ENCODE data around the gene MPHOSPH8.
"Not testable (repeated sequence)": the region's sequence is repeated elsewhere in the genome, so short reads cannot be mapped to it uniquely, and the experiment has no call there.

MPHOSPH8 gene

GRCh38 chr13:19624265-19624664 lies 9.2 kb upstream of the MPHOSPH8 start:
- DNase-seq (ENCODE audit: low read depth in 4 of 4, low spot score in 1 of 4): no peak

- no peak for DNase-seq (ENCODE audit: low read depth in 4 of 4, low spot score in 1 of 4)
Observed at GRCh38 chr13:19632915-19633478, 462 bp upstream of the MPHOSPH8 start.

- DNase-seq (ENCODE audit: low read depth in 4 of 4, low spot score in 1 of 4): no peak
Observed at GRCh38 chr13:19634256-19634740, 839 bp downstream of the MPHOSPH8 start.

- DNase-seq (ENCODE audit: low read depth in 4 of 4, low spot score in 1 of 4): not testable (repeated sequence)
Observed at GRCh38 chr13:19635926-19636325, 2.5 kb downstream of the MPHOSPH8 start.

- DNase-seq (ENCODE audit: low read depth in 4 of 4, low spot score in 1 of 4): no peak
Observed at GRCh38 chr13:19643652-19644051, 10.2 kb downstream of the MPHOSPH8 start.

GRCh38 chr13:19645000-19645399 lies 11.5 kb downstream of the MPHOSPH8 start:
- no peak for DNase-seq (ENCODE audit: low read depth in 4 of 4, low spot score in 1 of 4)

- no peak for DNase-seq (ENCODE audit: low read depth in 4 of 4, low spot score in 1 of 4)
Observed at GRCh38 chr13:19646063-19646462, 12.6 kb downstream of the MPHOSPH8 start.

- no peak for DNase-seq (ENCODE audit: low read depth in 4 of 4, low spot score in 1 of 4)
Observed at GRCh38 chr13:19650742-19651141, 17.3 kb downstream of the MPHOSPH8 start.

- no peak for DNase-seq (ENCODE audit: low read depth in 4 of 4, low spot score in 1 of 4)
Observed at GRCh38 chr13:19657872-19658591, 24.6 kb downstream of the MPHOSPH8 start.

GRCh38 chr13:19658831-19659230 lies 25.4 kb downstream of the MPHOSPH8 start:
- DNase-seq (ENCODE audit: low read depth in 4 of 4, low spot score in 1 of 4): no peak

- DNase-seq (ENCODE audit: low read depth in 4 of 4, low spot score in 1 of 4): no peak
Observed at GRCh38 chr13:19661126-19661525, 27.7 kb downstream of the MPHOSPH8 start.

GRCh38 chr13:19661561-19661960 lies 28.1 kb downstream of the MPHOSPH8 start:
- DNase-seq (ENCODE audit: low read depth in 4 of 4, low spot score in 1 of 4): no peak

GRCh38 chr13:19663416-19663979 lies 30.0 kb downstream of the MPHOSPH8 start:
- no peak for DNase-seq (ENCODE audit: low read depth in 4 of 4, low spot score in 1 of 4)

- no peak for DNase-seq (ENCODE audit: low read depth in 4 of 4, low spot score in 1 of 4)
Observed at GRCh38 chr13:19664481-19665230, 31.2 kb downstream of the MPHOSPH8 start.

GRCh38 chr13:19665427-19665859 lies 32.0 kb downstream of the MPHOSPH8 start:
- no peak for DNase-seq (ENCODE audit: low read depth in 4 of 4, low spot score in 1 of 4)

- no peak for DNase-seq (ENCODE audit: low read depth in 4 of 4, low spot score in 1 of 4)
Observed at GRCh38 chr13:19668778-19669177, 35.3 kb downstream of the MPHOSPH8 start.

GRCh38 chr13:19670147-19670546 lies 36.7 kb downstream of the MPHOSPH8 start:
- no peak for DNase-seq (ENCODE audit: low read depth in 4 of 4, low spot score in 1 of 4)

- no peak for DNase-seq (ENCODE audit: low read depth in 4 of 4, low spot score in 1 of 4)
Observed at GRCh38 chr13:19672990-19673389, 39.5 kb downstream of the MPHOSPH8 start.

- no peak for DNase-seq (ENCODE audit: low read depth in 4 of 4, low spot score in 1 of 4)
Observed at GRCh38 chr13:19673473-19674430, 40.3 kb downstream of the MPHOSPH8 start.

GRCh38 chr13:19674898-19675297 lies 41.4 kb downstream of the MPHOSPH8 start:
- DNase-seq (ENCODE audit: low read depth in 4 of 4, low spot score in 1 of 4): no peak

- DNase-seq (ENCODE audit: low read depth in 4 of 4, low spot score in 1 of 4): no peak
Observed at GRCh38 chr13:19676168-19676567, 42.7 kb downstream of the MPHOSPH8 start.

Measured in stimulated activated CD4-positive, alpha-beta T cell treated with anti-CD3 and anti-CD28 coated beads, Interleukin-1b, Interleukin-23, amount 100 ng/mL, for 24 hours (primary cell).